Ishikawa (cell line): ENCODE measurements around the gene PLXNA4.

Source experiments
- EGR1 ChIP-seq: IDR thresholded peaks from 2 replicates; pipeline ENCODE4 v1.6.1; 2012
- EP300 ChIP-seq: IDR thresholded peaks from 2 replicates; pipeline ENCODE4 v1.6.1; 2012; ENCODE audit warnings: borderline replicate concordance
- FOXM1 ChIP-seq: IDR thresholded peaks from 2 replicates; pipeline ENCODE4 v1.6.1; 2012; ENCODE audit warnings: low read depth, borderline replicate concordance
- MAX ChIP-seq: IDR thresholded peaks from 2 replicates; pipeline ENCODE4 v1.6.1; 2012
- RAD21 ChIP-seq: IDR thresholded peaks from 2 replicates; pipeline ENCODE4 v1.6.1; 2012; ENCODE audit warnings: low read depth
- TCF12 ChIP-seq: IDR thresholded peaks from 2 replicates; pipeline ENCODE4 v1.6.1; 2012; ENCODE audit warnings: low read depth
- TEAD4 ChIP-seq: IDR thresholded peaks from 2 replicates; pipeline ENCODE4 v1.6.1; 2012
- USF1 ChIP-seq: IDR thresholded peaks from 2 replicates; pipeline ENCODE4 v1.6.1; 2012
- YY1 ChIP-seq: IDR thresholded peaks from 2 replicates; pipeline ENCODE4 v1.6.1; 2012; ENCODE audit warnings: low read depth

DNA sequence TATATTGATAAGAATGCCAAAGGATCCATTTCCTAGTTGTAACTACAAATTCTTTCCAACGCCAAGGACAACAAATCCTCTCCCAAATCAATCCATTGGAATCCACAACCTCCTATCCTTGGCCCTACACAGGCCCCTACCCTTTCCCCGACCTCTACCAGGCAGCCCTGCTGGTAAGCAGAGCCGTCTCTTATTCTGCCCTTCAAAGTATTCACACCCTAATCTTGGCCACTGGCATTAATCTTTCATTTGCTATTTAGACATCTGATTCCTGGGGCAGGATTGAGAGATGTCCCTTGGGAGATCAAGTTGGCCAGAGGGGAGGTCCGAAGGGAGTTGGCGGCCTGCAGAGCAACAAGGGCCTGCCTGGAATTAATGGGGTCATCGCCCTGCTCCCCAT lies 161.4 kb downstream of the PLXNA4 start:
- TF ChIP-seq TCF12 (no peak), EP300 (no peak), FOXM1 (no peak), YY1 (no peak), TEAD4 (no peak), RAD21 (no peak), EGR1 (no peak), USF1 (no peak), MAX (no peak)
